Measurements from ENCODE around the gene IFRD2.

Gene IFRD2

GRCh38 chr3:50299929-50300680, 7.9 kb upstream of the IFRD2 start:
- H3K4me3 ChIP-seq (ENCODE audit: low read depth, low read length): peak overlapping the region; percentile 55
- no peak for TF ChIP-seq CTCF (IDR thresholded peaks at IDR 0.05; ENCODE audit: borderline replicate concordance, insufficient read depth, low read depth, low read length)

GRCh38 chr3:50299638-50299928, 7.4 kb upstream of the IFRD2 start:
- TF ChIP-seq CTCF (IDR thresholded peaks at IDR 0.05; ENCODE audit: borderline replicate concordance, insufficient read depth, low read depth, low read length): no peak
- H3K4me3 ChIP-seq (ENCODE audit: low read depth, low read length): peak overlapping the region; percentile 55

- peak within 1 kb of the TSS; percentile 74 for H3K4me3 ChIP-seq (ENCODE audit: low read depth, low read length)
- TF ChIP-seq CTCF (IDR thresholded peaks at IDR 0.05; ENCODE audit: borderline replicate concordance, insufficient read depth, low read depth, low read length): peak; percentile 42
These were observed 6.8 kb upstream of the IFRD2 start, which contains the start of the genes HYAL3 and NAA80 for GRCh38 chr3:50298836-50299637. Gene HYAL3, minus strand, starts transcription at chr3:50299405. Its CDS starts 3,803 bp downstream, at chr3:50295602. Gene NAA80, minus strand, starts transcription at chr3:50299405. Its CDS starts 1,942 bp downstream, at chr3:50297463.

GRCh38 chr3:50297896-50298725, 5.9 kb upstream of the IFRD2 start:
- peak overlapping the region; percentile 74 for H3K4me3 ChIP-seq (ENCODE audit: low read depth, low read length)
- TF ChIP-seq CTCF (IDR thresholded peaks at IDR 0.05; ENCODE audit: borderline replicate concordance, insufficient read depth, low read depth, low read length): 0 out of 2 replicates have a peak, but pooled peaks have one; percentile 17

- no peak overlapping the region for H3K4me3 ChIP-seq (ENCODE audit: low read depth, low read length)
- TF ChIP-seq CTCF (IDR thresholded peaks at IDR 0.05; ENCODE audit: borderline replicate concordance, insufficient read depth, low read depth, low read length): no peak
These were observed 5.2 kb upstream of the IFRD2 start for GRCh38 chr3:50297384-50297775.

GRCh38 chr3:50296721-50297383, 4.6 kb upstream of the IFRD2 start:
- H3K4me3 ChIP-seq (ENCODE audit: low read depth, low read length): no peak overlapping the region
- TF ChIP-seq CTCF (IDR thresholded peaks at IDR 0.05; ENCODE audit: borderline replicate concordance, insufficient read depth, low read depth, low read length): no peak

Data from GM12875 (cell line).